Sigmoid colon (tissue), 4 donors: ENCODE measurements around the gene STOML1.
A peak's percentile ranks its signal among the peaks of the same experiment; 100 is the strongest.

Experiments used
- CTCF ChIP-seq, 4 experiments: fragments of 450-650 bp in 3 of 4; fragments of 200-600 bp in 1 of 4; IDR thresholded peaks; one replicate each; pipeline ENCODE4 v1.5.1; 2016 to 2019; ENCODE audit warnings: antibody characterized with exemption in 4 of 4, mild to moderate bottlenecking in 3 of 4, moderate library complexity in 2 of 4
- EP300 ChIP-seq, 4 donors: sonication (generic); formaldehyde crosslinking; IDR thresholded peaks; one replicate each; pipeline ENCODE4 v1.6.1; 2017; ENCODE audit warnings: antibody characterized with exemption in 4 of 4
- POLR2A ChIP-seq, 2 donors: fragments of 450-650 bp; IDR thresholded peaks; one replicate each; pipeline ENCODE4 v1.6.1; 2016; ENCODE audit warnings: antibody characterized with exemption in 2 of 2, mild to moderate bottlenecking in 2 of 2, moderate library complexity in 2 of 2
- POLR2AphosphoS5 ChIP-seq, 4 donors: sonication (generic); formaldehyde crosslinking; IDR thresholded peaks; one replicate each; pipeline ENCODE4 v1.6.1; 2017; ENCODE audit warnings: antibody characterized with exemption in 4 of 4

GRCh38 chr15:73972984-73973682, 19.0 kb downstream of the STOML1 start:
- TF ChIP-seq CTCF (IDR thresholded peaks at IDR 0.05): peak; percentile 85 to 88 (median 88)
- no peak for TF ChIP-seq EP300 (IDR thresholded peaks at IDR 0.05)
- no peak for TF ChIP-seq POLR2A (IDR thresholded peaks at IDR 0.05)
- TF ChIP-seq POLR2AphosphoS5 (IDR thresholded peaks at IDR 0.05): no peak
